ENCODE data around the gene KHDRBS2. TPM values are rescaled to one million over a fixed set of nuclear protein-coding genes. Genes with fewer than 3 reads are reported as not detected.

Gene KHDRBS2
- total RNA-seq, 1 donor from 2014 or later = 10.9 TPM

DNA sequence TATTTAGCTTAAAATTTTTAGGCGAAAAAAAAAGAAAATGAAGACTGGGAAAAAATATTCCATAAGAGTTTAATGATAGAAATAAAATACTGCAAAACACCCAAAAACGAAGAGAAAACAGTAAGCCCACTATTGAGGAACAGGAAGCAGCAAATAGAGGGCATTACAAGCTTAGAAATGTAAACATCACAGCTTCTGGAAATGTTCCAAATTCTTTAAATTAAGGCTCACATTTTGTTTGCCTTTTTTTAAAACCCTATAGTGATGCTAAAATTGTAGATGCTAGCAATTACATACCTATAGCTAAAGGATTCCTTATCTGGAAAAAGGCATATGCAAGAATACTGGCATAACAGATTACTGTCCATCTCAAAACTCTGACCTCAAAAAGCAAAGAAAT lies 248.6 kb downstream of the KHDRBS2 start:
- Histone ChIP-seq H3K4me3 (no peak overlapping the region), H3K9me3 (peaks cover 7% of the 10 kb centered on the region), H3K4me1 (no peaks in the 10 kb centered on the region), H3K36me3 (no peaks in the 10 kb centered on the region), H3K27ac (no peak overlapping the region), H3K27me3 (ENCODE audit: low read depth) (no peaks in the 10 kb centered on the region)
- ATAC-seq = no peak
- intact Hi-C loops (cut with DNase I) = no loop called here
- DNase-seq = no peak
- TF ChIP-seq, protein P1, sequence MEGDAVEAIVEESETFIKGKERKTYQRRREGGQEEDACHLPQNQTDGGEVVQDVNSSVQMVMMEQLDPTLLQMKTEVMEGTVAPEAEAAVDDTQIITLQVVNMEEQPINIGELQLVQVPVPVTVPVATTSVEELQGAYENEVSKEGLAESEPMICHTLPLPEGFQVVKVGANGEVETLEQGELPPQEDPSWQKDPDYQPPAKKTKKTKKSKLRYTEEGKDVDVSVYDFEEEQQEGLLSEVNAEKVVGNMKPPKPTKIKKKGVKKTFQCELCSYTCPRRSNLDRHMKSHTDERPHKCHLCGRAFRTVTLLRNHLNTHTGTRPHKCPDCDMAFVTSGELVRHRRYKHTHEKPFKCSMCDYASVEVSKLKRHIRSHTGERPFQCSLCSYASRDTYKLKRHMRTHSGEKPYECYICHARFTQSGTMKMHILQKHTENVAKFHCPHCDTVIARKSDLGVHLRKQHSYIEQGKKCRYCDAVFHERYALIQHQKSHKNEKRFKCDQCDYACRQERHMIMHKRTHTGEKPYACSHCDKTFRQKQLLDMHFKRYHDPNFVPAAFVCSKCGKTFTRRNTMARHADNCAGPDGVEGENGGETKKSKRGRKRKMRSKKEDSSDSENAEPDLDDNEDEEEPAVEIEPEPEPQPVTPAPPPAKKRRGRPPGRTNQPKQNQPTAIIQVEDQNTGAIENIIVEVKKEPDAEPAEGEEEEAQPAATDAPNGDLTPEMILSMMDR (IDR thresholded peaks at IDR 0.05) = no peak

DNA sequence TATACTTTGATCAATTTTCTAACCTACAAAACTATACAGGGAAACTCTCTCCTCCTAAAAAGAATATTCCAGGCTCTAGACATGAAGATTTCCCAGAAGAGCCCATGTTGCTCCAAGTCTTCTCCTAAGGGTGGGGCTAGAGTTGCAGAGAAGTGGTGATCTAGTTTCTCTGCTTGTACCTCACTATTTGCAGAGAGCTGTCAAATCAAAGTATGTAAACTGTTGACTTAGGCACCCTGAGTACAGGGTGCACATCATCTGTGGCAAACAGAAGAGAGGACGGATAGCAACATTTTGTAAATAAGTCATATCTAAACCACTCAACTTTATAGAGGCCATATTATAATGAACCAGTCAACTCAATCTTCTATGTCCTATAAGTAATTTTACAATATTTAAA lies 250.1 kb downstream of the KHDRBS2 start:
- ATAC-seq (no peak), DNase-seq (no peak)
- Histone ChIP-seq H3K36me3 (no peaks in the 10 kb centered on the region), H3K27me3 (ENCODE audit: low read depth) (no peaks in the 10 kb centered on the region), H3K4me3 (no peak overlapping the region), H3K9me3 (peaks cover 7% of the 10 kb centered on the region), H3K27ac (no peak overlapping the region), H3K4me1 (no peaks in the 10 kb centered on the region)
- intact Hi-C loops (cut with DNase I) = no loop called here
- TF ChIP-seq, protein P1 (IDR thresholded peaks at IDR 0.05) = no peak

DNA sequence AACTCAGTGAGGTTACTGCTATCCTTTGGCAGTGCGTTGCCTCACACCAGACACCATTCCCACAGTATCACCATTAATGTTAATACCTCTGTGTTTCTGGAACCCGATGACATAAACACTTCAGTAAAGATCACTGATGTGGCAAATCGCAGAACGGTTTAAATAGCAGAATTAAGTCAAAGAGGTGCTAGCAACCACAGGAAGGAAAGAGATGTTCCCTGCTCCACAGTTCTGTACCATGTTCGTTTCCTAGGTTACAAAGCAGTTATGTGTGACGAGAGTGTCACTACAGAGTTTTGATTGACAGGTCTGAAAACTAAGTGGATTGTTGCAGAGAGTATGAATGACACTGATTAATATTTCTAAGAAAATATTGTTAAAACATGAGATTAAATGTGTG lies 272.3 kb downstream of the KHDRBS2 start:
- intact Hi-C loops (cut with DNase I) = no loop called here
- DNase-seq (no peak), ATAC-seq (no peak)
- H3K4me1 ChIP-seq = no peaks in the 10 kb centered on the region
- H3K4me3 ChIP-seq = no peak overlapping the region
- TF ChIP-seq, protein P1 (IDR thresholded peaks at IDR 0.05) = no peak
- H3K36me3 ChIP-seq = no peaks in the 10 kb centered on the region
- no peak overlapping the region for H3K27ac ChIP-seq
- no peaks in the 10 kb centered on the region for H3K27me3 ChIP-seq (ENCODE audit: low read depth)
- H3K9me3 ChIP-seq = no peaks in the 10 kb centered on the region

DNA sequence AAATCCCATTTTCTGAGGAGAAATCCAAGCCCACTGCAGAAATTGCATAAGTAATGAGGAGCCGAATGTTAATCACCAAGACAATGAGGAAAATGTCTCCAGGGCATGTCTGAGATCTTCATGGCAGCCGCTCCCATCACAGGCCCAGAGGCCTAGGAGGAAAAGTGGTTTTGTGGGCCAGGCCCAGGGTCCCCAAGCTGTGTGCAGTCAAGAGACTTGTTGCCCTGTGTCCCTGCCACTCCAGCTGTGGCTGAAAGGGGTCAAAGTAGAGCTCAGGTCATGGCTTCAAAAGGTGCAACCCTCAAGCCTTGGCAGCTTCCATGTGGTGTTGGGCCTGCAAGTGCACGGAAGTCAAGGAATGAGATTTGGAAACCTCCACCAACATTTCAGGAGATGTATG lies 276.6 kb downstream of the KHDRBS2 start:
- Histone ChIP-seq H3K9me3 (no peaks in the 10 kb centered on the region), H3K27ac (no peak overlapping the region), H3K4me3 (no peak overlapping the region), H3K36me3 (no peaks in the 10 kb centered on the region), H3K27me3 (ENCODE audit: low read depth) (no peaks in the 10 kb centered on the region), H3K4me1 (no peaks in the 10 kb centered on the region)
- ATAC-seq (no peak), DNase-seq (no peak)
- TF ChIP-seq, protein P1 (IDR thresholded peaks at IDR 0.05) = no peak
- intact Hi-C loops (cut with DNase I) = no loop called here

DNA sequence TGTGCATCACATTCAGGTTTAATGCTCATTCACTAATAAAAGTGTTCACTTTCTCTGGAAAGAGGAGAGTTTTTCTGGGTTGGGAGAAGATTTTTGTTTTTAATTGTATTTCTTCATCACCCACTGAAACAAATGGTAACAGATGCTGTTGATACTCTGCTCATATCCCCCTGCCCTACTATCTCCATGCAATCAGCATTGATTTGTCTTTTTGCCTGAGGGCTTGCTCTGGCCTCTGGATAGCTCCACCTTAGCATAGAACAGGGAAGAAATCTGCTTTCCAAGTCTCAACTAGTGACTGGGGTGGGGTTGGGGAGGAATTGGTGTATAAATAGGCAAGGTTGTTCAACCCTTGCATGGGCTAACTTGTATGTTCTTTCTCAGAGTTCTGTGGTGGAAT lies 296.4 kb downstream of the KHDRBS2 start:
- DNase-seq = no peak
- no peak for ATAC-seq

More for the DNA sequence above, 296.4 kb downstream of the KHDRBS2 start:
- H3K4me1 ChIP-seq = no peaks in the 10 kb centered on the region
- H3K27ac ChIP-seq = no peak overlapping the region
- intact Hi-C loops (cut with DNase I) = no loop called here
- no peak overlapping the region for H3K4me3 ChIP-seq
- TF ChIP-seq, protein P1 (IDR thresholded peaks at IDR 0.05) = no peak
- no peaks in the 10 kb centered on the region for H3K36me3 ChIP-seq
- H3K27me3 ChIP-seq (ENCODE audit: low read depth) = no peaks in the 10 kb centered on the region
- no peaks in the 10 kb centered on the region for H3K9me3 ChIP-seq
